CD4-positive, alpha-beta T cell (primary cell): Measurements from ENCODE around the gene RABEP2. TPM values are rescaled to one million over a fixed set of nuclear protein-coding genes. Genes with fewer than 3 reads are reported as not detected.

Experiments used
- ATAC-seq: fragments of 200-7000 bp; cut with Tn5 transposase; one replicate; pipeline ENCODE4 v1.10.0; 2022; ENCODE audit warnings: mild to moderate bottlenecking; ENCODE audit not compliant: poor library complexity
- CTCF ChIA-PET: fragments of 350-600 bp; sonication (Branson Sonifier 250); formaldehyde crosslinking; loops from one replicate; lab custom pipeline; 2021; ENCODE audit warnings: antibody characterized with exemption, inconsistent platforms; lab: Charles Lee
- POLR2A ChIA-PET: fragments of 350-600 bp; sonication (Branson Sonifier 250); formaldehyde crosslinking; loops from one replicate; lab custom pipeline; 2021; ENCODE audit warnings: antibody characterized with exemption, inconsistent platforms; lab: Charles Lee
- DNase-seq, 14 experiments: peaks; one replicate each; pipeline ENCODE4 v3.0.0-alpha.2; 2013 to 2020; ENCODE audit warnings: mixed read lengths in 2 of 14
- H3K27ac ChIP-seq, 2 donors: one replicate each; pipeline versions ENCODE4 v1.5.1 to v1.7.0; 2013; ENCODE audit warnings: low read length in 2 of 2, low read depth in 1 of 2, mild to moderate bottlenecking in 1 of 2
- H3K27me3 ChIP-seq, 2 experiments: 1 replicate in 1 of 2; 2 replicates in 1 of 2; pipeline versions ENCODE4 v1.6.1 to v1.7.0; 2013; ENCODE audit warnings: low read length in 2 of 2, control low read depth in 1 of 2, mild to moderate bottlenecking in 1 of 2, moderate library complexity in 1 of 2; ENCODE audit not compliant: insufficient read depth in 2 of 2, control insufficient read depth in 1 of 2
- H3K36me3 ChIP-seq: one replicate; pipeline ENCODE4 v1.6.1; 2013; ENCODE audit warnings: low read length, control low read depth; ENCODE audit not compliant: insufficient read depth
- H3K4me1 ChIP-seq: one replicate; pipeline ENCODE4 v1.6.1; 2013; ENCODE audit warnings: low read length, control low read depth; ENCODE audit not compliant: insufficient read depth
- H3K4me3 ChIP-seq: one replicate; pipeline ENCODE4 v1.5.1; 2013; ENCODE audit warnings: mild to moderate bottlenecking, low read length, moderate library complexity
- H3K9me3 ChIP-seq, 2 experiments: 1 replicate in 1 of 2; 2 replicates in 1 of 2; pipeline versions ENCODE4 v1.6.1 to v1.7.0; 2013; ENCODE audit warnings: low read length in 2 of 2, mild to moderate bottlenecking in 2 of 2, control low read depth in 1 of 2, moderate library complexity in 1 of 2; ENCODE audit not compliant: control insufficient read depth in 1 of 2, insufficient read depth in 1 of 2
- H3K27ac Mint-ChIP-seq: one replicate; pipeline ENCODE4 v1.8.0; 2020; ENCODE audit warnings: mixed read lengths
- H3K27me3 Mint-ChIP-seq: one replicate; pipeline ENCODE4 v1.8.0; 2021; ENCODE audit warnings: mixed read lengths
- H3K36me3 Mint-ChIP-seq: one replicate; pipeline ENCODE4 v1.8.0; 2021; ENCODE audit warnings: low read depth, mixed read lengths
- H3K4me1 Mint-ChIP-seq: one replicate; pipeline ENCODE4 v1.8.0; 2021; ENCODE audit warnings: low read depth, mixed read lengths
- H3K4me3 Mint-ChIP-seq: one replicate; pipeline ENCODE4 v1.8.0; 2020; ENCODE audit warnings: mild to moderate bottlenecking, mixed read lengths
- H3K9me3 Mint-ChIP-seq: one replicate; pipeline ENCODE4 v1.8.0; 2020; ENCODE audit warnings: mixed read lengths
- CTCF ChIP-seq: fragments of 200-600 bp; IDR thresholded peaks from one replicate; pipeline ENCODE4 v1.8.0; 2022; ENCODE audit warnings: antibody characterized with exemption, mild to moderate bottlenecking
- intact Hi-C, 2 experiments: fragments of 100-400 bp; cut with DNase I in 1 of 2; cut with micrococcal nuclease in 1 of 2; formaldehyde crosslinking; loops; one replicate each; pipeline versions ENCODE4 v1.15.1 to v1.9.0; 2023 to 2025; cut with DNase I, micrococcal nuclease
- total RNA-seq, 174 experiments: library from RNA in 2 of 174; stranded (reverse) in 2 of 174; gene quantifications; one replicate each; pipeline ENCODE4 v1.2.3 and lab custom pipeline; 2021 to 2026

RABEP2 gene
- total RNA-seq, 2 experiments from 2014 or later: 23.3 to 23.4 TPM

GRCh38 chr16:28901862-28902261, 23.2 kb downstream of the RABEP2 start:
- POLR2A ChIA-PET: interaction anchor here (0.7 kb wide), 1 partner anchor 17 kb away, joined by 3 read pairs; no protein-coding TSS in a partner anchor
- no peaks in the 10 kb centered on the region for H3K36me3 Mint-ChIP-seq
- no peak overlapping the region for H3K4me3 ChIP-seq
- H3K27ac Mint-ChIP-seq: no peak overlapping the region
- TF ChIP-seq CTCF: no peak
- no peaks in the 10 kb centered on the region for H3K9me3 ChIP-seq
- DNase-seq (no peak), ATAC-seq (no peak)
- H3K27me3 ChIP-seq: no peaks in the 10 kb centered on the region
- CTCF ChIA-PET: no interaction called here
- H3K9me3 Mint-ChIP-seq: no peaks in the 10 kb centered on the region
- intact Hi-C loops: no loop called here
- no peak overlapping the region for H3K4me3 Mint-ChIP-seq
- H3K36me3 ChIP-seq: peaks cover 11% of the 10 kb centered on the region
- H3K4me1 ChIP-seq: no peaks in the 10 kb centered on the region
- no peaks in the 10 kb centered on the region for H3K4me1 Mint-ChIP-seq
- H3K27ac ChIP-seq: no peak overlapping the region
- no peaks in the 10 kb centered on the region for H3K27me3 Mint-ChIP-seq

- CTCF ChIA-PET: no interaction called here
- Histone ChIP-seq H3K9me3 (no peaks in the 10 kb centered on the region), H3K4me3 (no peak overlapping the region), H3K27me3 (no peaks in the 10 kb centered on the region), H3K4me1 (no peaks in the 10 kb centered on the region), H3K36me3 (peaks cover 8% of the 10 kb centered on the region), H3K27ac (no peak overlapping the region)
- H3K36me3 Mint-ChIP-seq: no peaks in the 10 kb centered on the region
- no peak overlapping the region for H3K27ac Mint-ChIP-seq
- no peak for DNase-seq
- H3K4me1 Mint-ChIP-seq: no peaks in the 10 kb centered on the region
- no peaks in the 10 kb centered on the region for H3K27me3 Mint-ChIP-seq
- H3K9me3 Mint-ChIP-seq: no peaks in the 10 kb centered on the region
- POLR2A ChIA-PET: no interaction called here
- intact Hi-C loops: no loop called here
- no peak for TF ChIP-seq CTCF
- ATAC-seq: no peak
- H3K4me3 Mint-ChIP-seq: no peak overlapping the region
Measured at GRCh38 chr16:28900601-28901000, 24.4 kb downstream of the RABEP2 start.

- H3K4me1 ChIP-seq: no peaks in the 10 kb centered on the region
- Mint-ChIP-seq H3K9me3 (no peaks in the 10 kb centered on the region), H3K4me1 (no peaks in the 10 kb centered on the region), H3K27ac (no peak overlapping the region), H3K4me3 (no peak overlapping the region), H3K27me3 (no peaks in the 10 kb centered on the region), H3K36me3 (no peaks in the 10 kb centered on the region)
- ChIA-PET POLR2A (no interaction called here), CTCF (no interaction called here)
- H3K36me3 ChIP-seq: peaks cover 5% of the 10 kb centered on the region
- H3K9me3 ChIP-seq: no peaks in the 10 kb centered on the region
- DNase-seq (no peak), ATAC-seq (no peak)
- no peak for TF ChIP-seq CTCF
- no peaks in the 10 kb centered on the region for H3K27me3 ChIP-seq
- intact Hi-C loops: no loop called here
- no peak overlapping the region for H3K4me3 ChIP-seq
- no peak overlapping the region for H3K27ac ChIP-seq
Measured at GRCh38 chr16:28899882-28900590, 25.0 kb downstream of the RABEP2 start.
